ENCODE data around the gene SCG2.

Gene SCG2

DNA sequence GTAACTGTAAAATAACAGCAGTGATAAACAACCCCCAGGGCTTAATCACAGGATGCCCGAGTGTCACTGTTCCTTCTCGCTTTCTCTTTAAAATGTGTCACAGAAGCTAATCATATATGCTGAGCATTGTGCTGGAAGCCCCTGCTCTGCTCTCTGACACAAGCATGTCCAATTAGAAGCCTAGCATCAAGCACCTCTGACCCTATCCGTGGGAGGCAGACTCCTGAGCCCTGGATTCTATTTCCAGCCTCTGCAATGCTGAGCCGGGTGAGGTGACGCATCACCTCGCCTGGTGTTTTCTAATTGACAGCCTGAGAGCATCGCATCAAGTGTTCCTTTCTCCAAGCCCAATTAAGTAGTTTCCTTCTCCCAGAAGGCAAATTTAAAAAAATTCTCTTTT is 19.7 kb upstream of the SCG2 start:
- DNase-seq (ENCODE audit: insufficient read length, low spot score) (no peak), FAIRE-seq (no peak)
- no peak for TF ChIP-seq POLR2A (IDR thresholded peaks at IDR 0.05; ENCODE audit: low read depth, low read length)

DNA sequence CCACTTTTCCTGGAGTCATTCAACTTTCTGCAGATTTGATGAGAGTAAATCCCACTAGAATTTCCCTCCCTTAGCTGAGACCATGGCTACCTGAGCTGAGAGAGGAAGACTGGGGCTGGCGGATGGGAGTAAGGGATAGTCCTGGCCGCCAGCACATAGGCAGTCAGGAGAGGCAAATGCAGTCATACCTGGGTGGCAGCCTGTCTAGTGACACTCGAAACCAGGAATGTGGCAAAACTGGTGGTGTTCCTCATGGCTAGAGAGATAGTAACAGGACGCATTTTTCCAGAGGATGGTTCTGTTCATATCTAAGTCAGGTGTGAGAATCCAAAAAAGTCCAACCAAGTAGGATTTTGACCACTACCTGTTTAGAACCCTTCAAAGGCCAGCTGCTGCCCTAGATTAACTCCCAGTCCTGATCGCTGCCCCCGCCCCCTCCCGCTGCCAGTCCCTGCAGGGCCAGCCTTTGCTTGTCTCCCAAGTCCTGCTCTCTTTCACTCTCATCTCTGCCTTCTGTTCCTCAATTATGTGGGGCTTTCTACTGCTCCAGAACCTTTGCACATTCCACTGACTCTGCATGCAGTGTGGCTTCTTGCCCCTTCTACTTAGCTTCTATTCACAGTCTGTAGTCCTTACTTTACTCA is 17.4 kb upstream of the SCG2 start:
- no peak for DNase-seq (ENCODE audit: insufficient read length, low spot score)
- no peak for FAIRE-seq
- no peak for TF ChIP-seq POLR2A (IDR thresholded peaks at IDR 0.05; ENCODE audit: low read depth, low read length)

DNA sequence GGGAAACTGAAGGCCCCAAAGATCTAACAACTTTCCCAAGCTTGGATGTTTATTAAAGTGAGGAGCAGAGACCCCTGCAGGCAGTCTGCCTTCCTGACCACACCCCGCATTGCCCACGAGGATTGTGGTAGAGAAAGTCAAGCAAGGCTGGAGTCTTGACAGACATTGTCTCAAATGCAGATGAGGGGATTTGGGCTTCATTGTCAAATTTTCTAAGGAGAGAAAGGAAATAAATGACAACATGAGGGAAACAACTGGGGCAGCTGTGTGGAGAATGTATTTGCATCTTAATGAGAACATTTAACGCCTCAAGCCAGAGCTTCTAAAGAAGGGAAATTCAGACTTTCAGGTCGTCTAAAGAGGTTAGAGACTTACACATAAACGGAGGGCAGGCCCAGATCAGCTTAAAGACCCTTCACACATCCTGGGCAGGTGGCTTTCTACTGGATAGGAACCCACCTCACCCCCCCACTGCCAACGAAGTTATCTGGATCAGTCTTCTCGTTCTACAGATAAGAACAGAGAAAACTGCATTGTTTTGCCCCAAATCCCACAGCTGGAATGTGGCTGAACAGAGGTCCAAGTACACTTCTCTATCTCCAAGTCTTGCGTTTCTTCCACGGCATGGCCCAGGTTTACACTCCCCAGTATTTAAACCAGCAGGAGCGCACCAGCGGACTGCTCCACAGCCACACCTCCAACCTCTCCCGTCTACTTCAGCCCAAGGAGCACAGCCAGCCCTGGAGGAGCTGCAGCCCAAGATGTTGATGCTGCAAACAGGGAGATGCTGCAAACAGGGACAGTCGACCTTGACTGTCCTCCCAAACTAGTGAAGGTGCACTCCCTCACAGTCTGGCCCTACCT is 16.2 kb upstream of the SCG2 start:
- DNase-seq (ENCODE audit: insufficient read length, low spot score) (no peak), FAIRE-seq (no peak)
- no peak for TF ChIP-seq POLR2A (IDR thresholded peaks at IDR 0.05; ENCODE audit: low read depth, low read length)

DNA sequence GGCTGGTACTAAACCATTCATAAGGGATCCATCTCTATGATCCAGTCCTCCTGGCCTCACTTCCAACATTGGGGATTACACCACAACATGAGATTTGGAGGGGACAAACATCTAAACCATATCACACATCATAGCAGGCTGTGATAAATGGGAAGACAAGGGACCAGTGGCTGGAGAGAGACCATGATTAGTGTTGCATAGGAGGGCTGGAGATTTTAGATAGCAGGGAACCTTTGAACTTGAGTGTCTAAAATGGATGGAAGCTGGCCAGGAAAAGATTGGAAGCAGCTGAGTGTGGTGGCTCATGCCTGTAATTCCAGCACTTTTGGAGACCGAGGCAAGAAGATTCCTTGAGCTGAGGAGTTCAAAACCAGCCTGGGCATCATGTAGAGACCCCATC is 12.4 kb upstream of the SCG2 start:
- FAIRE-seq (no peak), DNase-seq (ENCODE audit: insufficient read length, low spot score) (no peak)
- no peak for TF ChIP-seq POLR2A (IDR thresholded peaks at IDR 0.05; ENCODE audit: low read depth, low read length)

DNA sequence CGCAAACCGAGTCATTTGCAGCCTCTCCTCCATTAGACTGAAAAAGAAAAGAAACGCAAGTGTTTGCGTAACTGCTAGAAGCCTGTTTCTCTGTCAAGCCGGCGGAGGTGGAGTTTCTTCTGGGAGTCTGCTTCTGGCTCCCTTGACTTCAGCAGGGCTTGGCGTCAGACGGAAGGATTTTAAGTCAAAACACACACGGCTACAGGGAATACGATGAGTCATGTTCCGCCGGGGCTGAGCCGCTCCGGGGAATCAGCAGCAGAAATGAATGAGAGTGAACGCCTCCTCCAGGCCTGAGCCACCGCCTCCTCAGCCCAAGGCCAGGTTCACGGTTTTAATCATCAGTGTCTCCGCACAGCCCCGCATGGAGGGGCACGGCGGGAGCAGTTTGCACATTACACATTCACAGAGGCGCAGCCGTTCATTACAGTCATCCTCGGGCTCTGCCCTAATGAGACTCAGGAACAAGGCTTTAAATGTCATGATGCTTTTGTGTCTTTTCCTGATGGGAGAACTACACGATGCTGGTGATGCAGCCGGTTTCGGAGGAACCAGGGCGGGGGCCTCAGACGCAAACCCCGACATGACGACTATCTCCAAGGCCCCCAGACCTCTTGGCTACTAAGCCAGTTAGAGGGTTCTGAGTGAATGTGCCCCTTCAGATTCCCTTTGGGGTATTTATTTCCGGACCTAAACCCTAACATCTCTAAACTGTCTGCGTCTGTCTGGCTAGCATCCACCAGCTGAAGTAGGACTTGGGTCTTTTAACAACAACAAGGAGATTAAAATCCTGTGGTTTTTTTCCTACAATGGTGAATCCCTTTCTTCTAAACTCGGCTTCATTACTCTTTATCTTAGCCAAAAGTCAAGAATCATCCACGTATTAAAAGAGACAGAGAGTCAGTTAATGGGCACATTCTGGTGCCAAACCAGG is 11.1 kb upstream of the SCG2 start:
- 0 out of 2 replicates have a peak, but pooled peaks have one; percentile 29 for TF ChIP-seq POLR2A (IDR thresholded peaks at IDR 0.05; ENCODE audit: low read depth, low read length)
- peak; percentile 97 for FAIRE-seq
- DNase-seq (ENCODE audit: insufficient read length, low spot score): peak; percentile 90

DNA sequence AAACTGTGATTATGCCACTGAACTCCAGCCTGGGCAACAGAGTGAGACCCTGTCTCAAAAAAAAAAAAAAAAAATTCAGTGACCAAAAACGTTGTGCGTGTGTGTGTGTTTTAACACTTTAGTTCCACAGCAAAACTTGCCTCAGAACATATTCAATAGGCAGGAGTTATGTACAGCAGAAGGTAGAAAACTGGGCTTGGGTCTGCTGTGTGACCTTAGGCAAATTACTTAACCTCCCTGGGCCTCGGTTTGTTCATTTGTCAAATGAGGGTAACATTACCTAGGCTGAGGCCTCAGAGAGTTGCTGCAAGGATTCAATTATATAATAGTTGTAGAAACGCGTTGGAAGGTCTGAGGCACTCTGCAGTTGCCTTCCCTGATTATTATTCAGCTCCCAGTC is 10.3 kb upstream of the SCG2 start:
- FAIRE-seq: no peak
- DNase-seq (ENCODE audit: insufficient read length, low spot score): no peak
- TF ChIP-seq POLR2A (IDR thresholded peaks at IDR 0.05; ENCODE audit: low read depth, low read length): no peak

- no peak for TF ChIP-seq POLR2A (IDR thresholded peaks at IDR 0.05; ENCODE audit: low read depth, low read length)
- no peak for FAIRE-seq
These were observed 8.9 kb upstream of the SCG2 start for GRCh38 chr2:223611061-223611460.

GRCh38 chr2:223607476-223607875 is 5.3 kb upstream of the SCG2 start:
- no peak for DNase-seq (ENCODE audit: insufficient read length, low spot score)
- TF ChIP-seq POLR2A (IDR thresholded peaks at IDR 0.05; ENCODE audit: low read depth, low read length): no peak

More at GRCh38 chr2:223611061-223611460, 8.9 kb upstream of the SCG2 start:
- no peak for DNase-seq (ENCODE audit: insufficient read length, low spot score)

GRCh38 chr2:223606946-223607345 is 4.8 kb upstream of the SCG2 start:
- FAIRE-seq (no peak), DNase-seq (ENCODE audit: insufficient read length, low spot score) (no peak)
- no peak for TF ChIP-seq POLR2A (IDR thresholded peaks at IDR 0.05; ENCODE audit: low read depth, low read length)

More at GRCh38 chr2:223607476-223607875, 5.3 kb upstream of the SCG2 start:
- no peak for FAIRE-seq

DNA sequence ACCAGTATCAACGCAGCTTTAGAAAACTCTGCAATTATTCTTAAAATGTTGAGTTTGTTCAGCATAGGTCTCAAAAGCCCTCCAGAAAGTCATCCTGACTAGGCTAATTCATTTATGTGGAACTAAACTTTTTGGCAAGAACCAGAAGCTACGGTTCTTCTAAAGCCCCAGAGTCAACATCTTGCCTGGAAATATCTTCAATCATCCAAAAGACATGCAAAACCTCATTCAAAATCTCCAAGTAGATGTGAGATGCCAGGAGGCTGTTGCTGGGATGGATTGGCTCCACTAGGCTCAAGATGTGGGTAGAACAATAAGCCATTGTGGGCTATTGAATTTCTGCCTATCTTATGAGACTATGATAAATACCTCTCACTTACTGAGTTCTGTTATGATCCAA is 2.1 kb upstream of the SCG2 start:
- TF ChIP-seq POLR2A (IDR thresholded peaks at IDR 0.05; ENCODE audit: low read depth, low read length): no peak
- FAIRE-seq (no peak), DNase-seq (ENCODE audit: insufficient read length, low spot score) (no peak)

DNA sequence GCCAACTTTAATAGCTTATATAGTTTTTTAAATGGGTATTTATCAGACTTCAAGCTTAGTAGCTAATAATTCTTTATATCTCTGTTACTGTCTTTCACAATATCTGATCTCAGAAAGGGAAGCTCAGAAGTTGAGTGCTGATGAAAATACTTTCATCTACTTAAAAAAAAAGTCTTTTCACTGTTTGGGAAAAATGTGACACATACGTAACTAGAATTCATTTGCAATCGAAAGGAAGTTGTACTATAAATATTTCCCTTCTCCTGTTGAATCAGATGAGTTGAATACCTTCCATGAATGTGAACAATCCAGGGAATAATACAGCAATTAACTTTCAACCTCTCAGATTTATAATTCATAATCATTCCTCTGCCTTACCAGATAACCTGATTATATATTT is 811 bp upstream of the SCG2 start:
- DNase-seq (ENCODE audit: insufficient read length, low spot score) (no peak), FAIRE-seq (no peak)
- TF ChIP-seq POLR2A (IDR thresholded peaks at IDR 0.05; ENCODE audit: low read depth, low read length): no peak

GRCh38 chr2:223601018-223601417 is 1.1 kb downstream of the SCG2 start:
- no peak for DNase-seq (ENCODE audit: insufficient read length, low spot score)
- no peak for TF ChIP-seq POLR2A (IDR thresholded peaks at IDR 0.05; ENCODE audit: low read depth, low read length)
- FAIRE-seq: no peak

- DNase-seq (ENCODE audit: insufficient read length, low spot score): no peak
- no peak for TF ChIP-seq POLR2A (IDR thresholded peaks at IDR 0.05; ENCODE audit: low read depth, low read length)
- peak; percentile 82 for FAIRE-seq
These were observed 2.4 kb downstream of the SCG2 start for GRCh38 chr2:223599640-223600380.

All from H54 (cell line).